H1 (cell line): ENCODE results near the gene PLP2.

Source experiments
- JUN ChIP-seq: IDR thresholded peaks from 2 replicates; pipeline ENCODE4 v1.6.1; 2011; ENCODE audit warnings: low read depth, mild to moderate bottlenecking, improper control_type of control experiment, low read length
- PHF8 ChIP-seq: fragments of 200-600 bp; sonication (generic); conservative IDR thresholded peaks from 2 replicates; pipeline ENCODE4 v1.7.1; 2012; ENCODE audit warnings: low read depth, mild to moderate bottlenecking, inconsistent platforms, low read length, moderate library complexity
- RAD21 ChIP-seq, 2 experiments: IDR thresholded peaks in 1 of 2; conservative IDR thresholded peaks in 1 of 2; 2 replicates each; pipeline ENCODE4 v1.6.1; 2011; ENCODE audit warnings: low read depth in 2 of 2, low read length in 2 of 2, improper control_type of control experiment in 1 of 2, inconsistent platforms in 1 of 2, mild to moderate bottlenecking in 1 of 2, moderate library complexity in 1 of 2
- SUZ12 ChIP-seq: fragments of 200-600 bp; sonication (generic); IDR thresholded peaks from 2 replicates; pipeline ENCODE4 v1.6.1; 2012; ENCODE audit warnings: mild to moderate bottlenecking, inconsistent platforms, low read length, moderate library complexity, mixed read lengths
- YY1 ChIP-seq: IDR thresholded peaks from 2 replicates; pipeline ENCODE4 v1.6.1; 2011; ENCODE audit warnings: low read depth, mild to moderate bottlenecking, low read length

DNA sequence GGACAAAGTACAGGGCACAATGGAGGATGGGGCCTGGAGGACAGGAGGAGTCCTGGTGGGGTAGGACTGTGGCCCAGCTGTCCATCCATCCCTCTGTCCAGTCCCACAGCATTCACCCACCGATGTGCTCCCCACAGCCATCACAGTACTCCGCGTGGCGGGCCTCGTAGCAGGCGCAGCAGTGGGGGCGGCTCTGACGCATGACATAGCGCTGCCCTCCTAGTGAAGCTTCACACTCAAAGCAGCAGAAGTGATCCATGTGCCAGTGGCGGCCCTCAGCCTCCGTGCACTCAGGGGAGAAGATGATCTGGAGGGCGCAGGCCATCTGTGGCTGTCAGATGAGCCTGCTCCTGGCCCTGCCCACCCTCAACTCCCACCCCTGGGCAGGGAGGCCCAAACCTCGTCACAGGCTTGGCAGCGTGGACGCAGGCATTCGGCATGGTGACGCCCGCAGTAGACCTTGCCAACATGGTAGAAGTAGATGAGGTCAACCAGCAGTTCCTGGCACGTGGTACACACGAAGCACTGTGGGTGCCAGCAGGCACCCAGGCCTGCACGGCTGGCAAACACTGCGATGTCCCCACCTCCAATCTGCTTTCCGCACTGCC, 6.3 kb downstream of the PLP2 start:
- TF ChIP-seq JUN (no peak), SUZ12 (no peak), YY1 (no peak), RAD21 (IDR thresholded peaks at IDR 0.05 in 1 of 2, conservative IDR thresholded peaks at IDR 0.05 in 1 of 2; ENCODE audit: low read depth in 2 of 2, low read length in 2 of 2) (no peak), PHF8 (no peak)
